GM19397 (cell line): ENCODE measurements around the gene CTF1.
"Not testable (repeated sequence)": the region's sequence is repeated elsewhere in the genome, so short reads cannot be mapped to it uniquely, and the experiment has no call there.

Experiments
- ATAC-seq: cut with Tn5 transposase; IDR thresholded peaks from one replicate; pipeline ENCODE4 v1.9.1; 2021; ENCODE audit warnings: mild to moderate bottlenecking, moderate library complexity; ENCODE audit not compliant: unreplicated experiment

CTF1 gene

DNA sequence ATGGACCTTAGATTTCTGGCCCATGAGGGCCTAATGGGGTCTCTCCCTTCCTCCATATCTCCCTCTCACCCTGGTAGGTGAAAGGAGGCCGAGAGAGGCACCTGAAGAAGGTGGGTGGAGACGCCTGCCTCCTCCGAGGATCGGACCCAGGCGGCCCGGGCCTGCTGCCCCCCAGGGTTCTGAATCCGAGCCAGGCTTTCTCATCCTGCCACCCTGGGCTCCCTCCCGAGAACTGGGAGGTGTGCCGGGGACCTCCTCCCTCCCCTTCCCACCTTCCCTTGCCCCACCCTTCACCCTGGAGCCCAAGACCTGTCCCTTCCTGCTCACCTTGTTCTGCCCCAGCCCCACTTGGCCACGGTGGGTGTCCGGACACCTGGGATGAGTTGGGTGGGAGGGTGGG is 32.0 kb downstream of the CTF1 start:
- ATAC-seq: no peak

DNA sequence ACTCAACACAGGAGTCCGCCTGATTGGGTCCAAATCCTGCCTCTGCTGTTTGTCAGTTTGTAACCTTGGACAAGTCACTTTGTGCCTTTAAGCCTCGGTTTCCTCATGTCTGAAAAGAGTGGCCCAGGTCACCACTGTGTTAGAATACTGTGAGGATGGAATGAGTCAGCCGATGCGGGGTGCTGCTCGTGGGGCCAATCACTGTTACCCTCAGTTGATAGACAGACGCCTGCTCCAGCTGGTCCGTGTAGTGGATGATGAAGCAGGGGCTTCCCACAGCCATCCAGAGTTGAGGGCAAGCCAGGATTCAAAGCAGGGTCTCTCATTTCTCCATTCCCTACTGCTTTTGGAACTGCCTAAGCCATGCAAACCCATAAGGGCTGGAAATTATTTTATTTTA is 32.8 kb downstream of the CTF1 start:
- ATAC-seq: no peak

DNA sequence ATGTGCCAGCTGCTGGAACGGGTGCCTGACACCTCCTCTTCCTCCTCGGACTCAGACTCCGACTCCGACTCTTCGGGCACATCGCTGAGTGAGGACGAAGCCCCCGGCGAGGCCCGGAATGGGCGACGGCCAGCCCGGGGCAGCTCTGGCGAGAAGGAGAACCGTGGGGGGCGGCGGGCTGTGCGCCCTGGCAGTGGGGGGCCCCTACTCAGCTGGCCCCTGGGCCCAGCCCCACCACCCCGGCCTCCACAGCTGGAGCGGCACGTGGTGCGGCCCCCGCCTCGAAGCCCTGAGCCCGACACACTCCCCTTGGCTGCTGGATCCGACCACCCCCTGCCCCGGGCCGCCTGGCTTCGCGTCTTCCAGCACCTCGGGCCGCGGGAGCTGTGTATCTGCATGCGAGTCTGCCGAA is 33.8 kb downstream of the CTF1 start:
- no peak for ATAC-seq

GRCh38 chr16:30931068-30931650 is 34.7 kb downstream of the CTF1 start:
- no peak for ATAC-seq

DNA sequence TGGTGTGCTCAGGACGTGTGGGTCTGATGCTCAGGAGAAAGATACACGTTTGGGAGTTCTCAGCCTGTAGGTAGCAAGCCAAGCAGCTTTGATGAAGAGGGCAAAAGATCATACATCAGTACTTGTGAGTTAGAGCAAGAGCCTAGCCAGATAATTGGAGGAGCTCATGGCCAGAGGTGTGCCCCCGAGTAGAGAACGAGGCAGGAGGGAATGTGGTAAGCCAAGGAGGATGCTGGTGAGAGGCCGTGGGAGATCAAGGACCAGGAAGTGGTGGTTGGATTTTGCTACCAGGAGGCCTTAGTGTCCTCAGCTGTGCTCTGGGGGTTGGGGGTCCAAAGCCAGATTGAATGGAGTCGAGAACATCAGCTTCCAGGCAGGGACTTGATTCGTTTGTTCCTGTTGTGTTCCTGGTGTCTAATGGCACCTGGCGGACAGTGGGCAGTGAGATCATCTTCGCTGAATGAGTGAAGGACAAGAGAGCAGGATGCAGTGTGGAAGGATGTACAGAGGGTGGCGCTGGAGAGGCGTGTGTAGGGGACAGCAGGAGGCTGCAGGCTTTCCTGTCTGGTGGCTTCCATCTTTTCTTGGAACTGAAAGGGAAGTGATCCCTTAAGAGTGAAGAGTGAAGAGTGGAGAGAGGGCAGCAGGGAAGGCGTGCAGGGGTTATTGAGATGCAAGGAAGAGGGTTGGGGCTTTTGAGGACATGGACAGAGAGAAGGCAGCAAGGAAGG is 38.6 kb downstream of the CTF1 start:
- no peak for ATAC-seq

- no peak for ATAC-seq
Measured at GRCh38 chr16:30937692-30938091, 41.3 kb downstream of the CTF1 start.

- ATAC-seq: not testable (repeated sequence)
Measured at GRCh38 chr16:30939571-30939970, 43.2 kb downstream of the CTF1 start.

DNA sequence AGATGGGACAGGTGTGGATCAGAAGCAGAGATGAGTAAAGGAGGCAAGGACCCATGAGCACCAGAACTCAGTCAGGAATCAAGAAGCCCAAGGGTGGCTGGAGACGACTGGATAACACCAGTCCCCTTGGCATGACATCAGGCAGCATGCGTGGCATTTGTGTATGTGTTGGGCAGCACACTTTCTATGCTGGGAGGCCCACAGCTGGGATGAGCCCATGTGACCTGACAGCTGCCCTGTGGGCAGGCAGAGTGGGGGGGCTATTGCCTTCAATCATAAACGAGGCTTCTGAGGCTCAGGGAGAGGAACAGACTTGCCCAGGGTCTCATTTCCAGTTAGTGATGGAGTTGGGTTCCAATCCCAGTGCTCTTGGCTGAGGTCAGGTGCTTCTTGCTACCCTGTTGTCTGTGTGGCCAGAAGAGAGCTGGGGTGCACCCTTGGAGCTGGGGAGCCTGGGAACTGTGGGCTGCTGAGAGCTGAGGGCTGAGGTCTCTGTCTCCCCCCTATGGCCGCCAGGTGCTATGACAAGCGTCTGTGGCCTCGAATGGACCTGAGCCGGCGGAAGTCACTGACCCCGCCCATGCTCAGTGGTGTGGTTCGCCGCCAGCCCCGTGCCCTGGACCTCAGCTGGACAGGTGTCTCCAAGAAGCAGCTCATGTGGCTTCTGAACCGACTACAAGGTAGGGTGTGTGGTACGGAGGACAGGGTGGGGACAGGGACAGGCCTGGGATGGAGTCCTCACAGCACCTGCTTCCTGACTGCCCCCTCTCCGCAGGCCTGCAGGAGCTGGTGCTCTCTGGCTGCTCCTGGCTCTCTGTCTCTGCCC is 45.4 kb downstream of the CTF1 start:
- ATAC-seq: peak; percentile 84

GRCh38 chr16:30942426-30942806 is 46.0 kb downstream of the CTF1 start:
- ATAC-seq: no peak

GRCh38 chr16:30944352-30944751 is 47.9 kb downstream of the CTF1 start:
- no peak for ATAC-seq

DNA sequence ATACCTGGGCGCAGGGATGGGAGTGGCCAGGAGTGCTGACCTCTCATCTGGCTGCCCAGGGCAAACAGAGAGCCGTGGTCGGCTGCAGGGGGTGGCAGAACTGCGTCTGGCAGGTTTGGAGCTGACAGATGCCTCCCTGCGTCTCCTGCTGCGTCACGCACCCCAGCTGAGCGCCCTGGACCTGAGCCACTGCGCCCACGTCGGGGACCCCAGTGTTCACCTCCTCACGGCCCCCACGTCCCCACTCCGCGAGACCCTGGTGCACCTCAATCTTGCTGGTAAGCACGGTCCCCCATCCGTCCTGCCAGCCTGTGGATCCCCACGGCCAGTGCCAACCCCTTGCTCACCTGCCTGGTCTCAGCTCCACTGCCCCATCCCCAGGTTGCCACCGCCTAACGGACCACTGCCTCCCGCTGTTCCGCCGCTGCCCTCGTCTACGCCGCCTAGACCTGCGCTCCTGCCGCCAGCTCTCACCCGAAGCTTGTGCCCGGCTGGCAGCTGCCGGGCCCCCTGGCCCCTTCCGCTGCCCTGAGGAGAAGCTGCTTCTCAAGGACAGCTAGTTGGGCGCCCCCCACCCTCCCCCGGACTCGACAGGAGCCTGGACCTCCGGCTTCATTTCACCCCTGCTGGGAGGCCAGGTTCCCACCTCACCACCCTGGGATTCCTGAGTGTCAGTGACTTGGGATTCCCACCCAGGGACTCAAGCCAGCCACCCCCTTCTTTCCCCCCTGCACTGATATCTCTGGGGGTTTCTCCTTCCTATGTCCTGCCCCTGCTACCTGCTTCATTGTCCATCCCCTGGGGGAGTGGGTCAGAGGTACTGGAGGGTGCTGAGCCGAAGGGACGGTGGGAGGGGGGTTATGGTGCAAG is 50.5 kb downstream of the CTF1 start:
- no peak for ATAC-seq

- ATAC-seq: no peak
Measured at GRCh38 chr16:30947541-30947858, 51.1 kb downstream of the CTF1 start.

DNA sequence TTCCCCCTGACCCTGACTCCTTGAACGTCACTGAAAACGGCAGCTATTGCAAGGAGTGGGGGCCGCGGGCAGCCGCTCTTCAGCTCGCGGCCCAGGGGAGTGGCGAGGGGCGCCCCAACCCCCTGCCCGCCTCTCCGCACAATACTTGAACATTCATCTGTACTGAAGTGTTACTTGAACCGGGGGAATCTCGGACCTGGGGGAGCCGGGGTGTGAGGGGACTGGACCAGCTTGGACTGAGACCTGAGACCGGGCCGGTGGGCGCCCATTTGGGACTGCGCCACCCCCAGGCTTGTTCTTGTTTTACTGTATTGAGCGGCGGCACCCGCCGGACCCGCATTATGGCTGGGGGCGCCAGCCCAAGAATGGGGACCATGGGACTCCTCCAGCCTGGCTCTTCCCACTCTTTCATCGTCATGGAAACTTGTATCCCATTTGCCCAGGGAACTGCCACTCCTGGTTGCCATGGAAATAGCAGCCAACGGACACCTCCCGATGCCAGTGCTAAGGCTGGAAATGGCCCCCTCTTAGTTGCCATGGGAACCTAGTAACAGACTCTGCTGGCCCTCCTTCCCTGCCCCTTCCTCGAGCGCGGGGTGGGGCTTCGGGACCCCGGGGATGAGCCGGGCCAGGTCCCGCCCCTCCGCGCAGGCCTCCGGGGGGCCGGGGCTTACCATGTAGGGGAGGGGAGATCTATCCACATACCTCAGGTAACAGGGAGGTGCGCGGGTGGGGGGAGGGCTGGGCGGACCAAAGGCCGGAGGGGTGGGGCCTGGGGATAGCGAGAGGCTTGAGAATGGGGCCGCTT is 51.6 kb downstream of the CTF1 start:
- ATAC-seq: no peak

DNA sequence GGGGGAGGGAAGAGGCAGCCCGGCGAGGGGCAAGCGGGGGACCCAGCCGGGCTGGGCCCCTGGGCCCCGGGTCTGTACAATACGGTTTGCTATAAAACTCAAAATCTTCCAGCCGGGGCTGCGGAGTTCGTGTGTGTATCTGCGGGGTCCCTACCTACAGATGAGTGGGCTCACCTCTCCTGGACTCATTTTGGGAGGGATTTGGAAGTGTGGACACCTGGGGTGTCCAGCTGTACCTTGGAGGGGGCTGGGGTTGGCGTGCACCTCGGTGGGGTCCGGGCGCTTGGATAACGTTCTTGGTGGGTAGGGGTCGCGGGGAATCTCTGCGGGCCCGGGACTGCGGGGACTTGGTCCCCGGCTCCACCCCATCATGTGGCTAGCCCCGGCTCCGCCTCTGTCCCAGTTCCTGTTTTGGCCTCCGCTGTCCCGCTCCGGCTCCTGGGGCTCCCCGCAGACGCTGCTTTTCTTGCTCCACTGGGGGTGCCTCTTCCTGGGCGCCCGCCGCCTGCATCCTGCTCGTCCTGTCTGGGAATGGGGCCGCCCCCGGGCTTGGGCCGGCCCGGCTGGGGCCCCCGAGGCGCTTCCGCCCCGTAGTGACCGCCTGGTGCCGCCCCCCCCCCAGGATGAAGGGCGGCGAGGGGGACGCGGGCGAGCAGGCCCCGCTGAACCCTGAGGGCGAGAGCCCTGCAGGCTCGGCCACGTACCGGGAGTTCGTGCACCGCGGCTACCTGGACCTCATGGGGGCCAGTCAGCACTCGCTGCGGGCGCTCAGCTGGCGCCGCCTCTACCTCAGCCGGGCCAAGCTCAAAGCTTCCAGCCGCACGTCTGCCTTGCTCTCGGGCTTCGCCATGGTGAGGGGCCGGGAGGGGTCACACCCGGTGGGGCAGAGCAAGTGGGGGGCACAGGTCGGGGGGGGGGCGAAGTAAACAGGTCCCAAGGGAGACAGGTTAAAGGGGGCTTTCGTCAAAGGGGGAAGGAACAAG is 52.5 kb downstream of the CTF1 start, which contains the start of gene ORAI3:
Gene ORAI3 (plus strand): TSS at position 402 of the 983 bp plus-strand sequence. CDS start 222 bp downstream, at position 624.
- ATAC-seq: peak; percentile 54

DNA sequence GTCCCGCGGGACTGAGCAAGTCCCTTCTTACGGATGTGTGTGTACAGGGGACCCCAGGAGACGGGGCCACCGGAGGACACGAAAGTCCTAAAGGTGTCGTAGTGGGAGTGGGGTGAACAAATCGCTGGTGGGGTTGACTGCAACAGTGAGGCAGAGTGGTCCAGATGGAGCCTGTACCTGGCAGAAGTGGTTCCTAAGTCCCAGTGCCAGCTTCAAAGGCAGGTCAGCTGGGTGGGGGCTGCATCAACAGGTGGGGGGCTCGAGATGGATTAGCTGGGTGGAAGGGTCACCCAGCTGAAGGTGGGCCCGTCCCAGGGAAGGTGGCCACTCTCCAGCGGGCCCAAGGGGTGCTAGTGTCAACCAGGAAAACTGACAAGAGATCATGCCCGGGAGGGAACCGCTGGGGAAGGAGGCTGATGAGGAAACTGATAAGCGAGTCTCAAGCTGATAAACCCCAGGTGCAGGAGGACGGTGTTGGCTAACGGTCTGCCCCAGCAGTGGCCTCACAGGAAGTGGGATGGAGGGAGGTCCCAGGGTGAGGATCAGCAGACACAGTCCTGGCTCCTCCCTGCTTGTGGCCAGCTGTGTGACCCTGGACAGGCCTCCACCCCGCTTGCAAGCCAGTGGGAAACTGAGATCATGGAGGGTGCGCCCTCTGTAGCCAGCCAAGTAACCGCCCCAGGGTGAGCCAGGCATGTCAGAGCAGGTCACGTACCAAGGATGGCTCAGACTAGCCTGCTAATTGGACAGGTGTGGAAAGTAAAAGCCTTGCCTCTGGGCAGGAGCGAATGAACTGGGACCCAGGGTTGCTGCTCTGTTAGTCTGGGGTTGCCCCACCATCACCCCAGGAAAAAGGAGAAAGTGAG is 53.5 kb downstream of the CTF1 start:
- ATAC-seq: peak; percentile 36

GRCh38 chr16:30950516-30951065 is 54.2 kb downstream of the CTF1 start:
- ATAC-seq: no peak

GRCh38 chr16:30951193-30951592 is 54.8 kb downstream of the CTF1 start:
- ATAC-seq: no peak

GRCh38 chr16:30951750-30952149 is 55.3 kb downstream of the CTF1 start:
- no peak for ATAC-seq
